Endothelial cell of umbilical vein (primary cell): ENCODE results near the gene ART3.

Experiments
- CTCF ChIP-seq, 2 donors: IDR thresholded peaks; 1 replicate in 1 of 2; 2 replicates in 1 of 2; pipeline ENCODE4 v1.5.1; 2011; ENCODE audit warnings: low read length in 2 of 2, mild to moderate bottlenecking in 2 of 2, moderate library complexity in 2 of 2, control low read depth in 1 of 2, inconsistent platforms in 1 of 2, low read depth in 1 of 2; ENCODE audit not compliant: insufficient read depth in 1 of 2; ENCODE audit errors: extremely low read depth in 1 of 2
- EZH2 ChIP-seq: IDR thresholded peaks from 2 replicates; pipeline ENCODE4 v1.6.1; 2012; ENCODE audit warnings: borderline replicate concordance, low read depth, mild to moderate bottlenecking, moderate library complexity, low read length, inconsistent platforms; ENCODE audit not compliant: severe bottlenecking
- FOS ChIP-seq: IDR thresholded peaks from 2 replicates; pipeline ENCODE4 v1.6.1; 2011; ENCODE audit warnings: mild to moderate bottlenecking, low read length, moderate library complexity, borderline replicate concordance; ENCODE audit not compliant: insufficient read depth
- GATA2 ChIP-seq: IDR thresholded peaks from 2 replicates; pipeline ENCODE4 v1.7.0; 2011; ENCODE audit warnings: low read depth, mild to moderate bottlenecking, moderate library complexity, mixed read lengths, low read length; ENCODE audit not compliant: insufficient read length, insufficient read depth
- JUN ChIP-seq: IDR thresholded peaks from 2 replicates; pipeline ENCODE4 v1.6.1; 2011; ENCODE audit warnings: borderline replicate concordance, low read depth; ENCODE audit not compliant: insufficient read length, insufficient read depth
- MYC ChIP-seq: IDR thresholded peaks from one replicate; pipeline ENCODE4 v1.6.1; 2011; ENCODE audit warnings: mild to moderate bottlenecking, low read depth, low read length
- POLR2A ChIP-seq: IDR thresholded peaks from 2 replicates; pipeline ENCODE4 v1.6.1; 2012; ENCODE audit warnings: low read depth, mild to moderate bottlenecking, control low read depth, low read length
- POLR2AphosphoS5 ChIP-seq: IDR thresholded peaks from 2 replicates; pipeline ENCODE4 v1.6.1; 2012; ENCODE audit warnings: low read depth, mild to moderate bottlenecking, control low read depth, low read length, moderate library complexity; ENCODE audit not compliant: insufficient read depth
- TF ChIP-seq, protein P1 (sequence below): IDR thresholded peaks from 2 replicates; pipeline ENCODE4 v1.6.1; 2011; ENCODE audit not compliant: insufficient read depth, insufficient read length

DNA sequence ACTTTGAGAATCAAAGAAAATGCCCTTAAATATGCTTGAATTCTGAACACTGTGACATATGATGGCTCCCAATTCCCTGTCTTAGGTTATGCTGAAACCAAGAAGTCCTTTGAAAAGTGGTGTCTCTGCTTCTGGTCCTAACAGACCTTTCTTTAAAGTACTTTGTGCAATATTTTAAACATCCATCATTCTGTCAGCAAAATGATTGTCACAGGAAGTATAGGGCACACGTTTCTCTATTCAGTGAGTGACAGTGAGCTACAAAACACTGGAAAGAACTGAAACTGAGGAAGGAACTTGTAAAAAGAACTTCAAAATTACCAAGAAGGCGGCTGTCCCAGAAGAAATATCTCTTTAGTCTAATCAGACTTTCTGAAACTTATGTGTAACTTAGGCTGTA lies 85.8 kb downstream of the ART3 start:
- no peak for TF ChIP-seq CTCF (IDR thresholded peaks at IDR 0.05; ENCODE audit: extremely low read depth in 1 of 2, insufficient read depth in 1 of 2, low read depth in 1 of 2, low read length in 2 of 2)
- TF ChIP-seq POLR2AphosphoS5, result no peak
- TF ChIP-seq EZH2, result no peak
- no peak for TF ChIP-seq POLR2A
- no peak for TF ChIP-seq GATA2
- TF ChIP-seq JUN, result no peak
- TF ChIP-seq, protein P1, sequence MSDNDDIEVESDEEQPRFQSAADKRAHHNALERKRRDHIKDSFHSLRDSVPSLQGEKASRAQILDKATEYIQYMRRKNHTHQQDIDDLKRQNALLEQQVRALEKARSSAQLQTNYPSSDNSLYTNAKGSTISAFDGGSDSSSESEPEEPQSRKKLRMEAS, result no peak
- TF ChIP-seq FOS, result no peak
- no peak for TF ChIP-seq MYC
